WTC11 (cell line): ENCODE results near the gene ZCCHC2.

Source experiments
- CTCF ChIP-seq: fragments of 200-600 bp; IDR thresholded peaks from 2 replicates; pipeline ENCODE4 v1.8.0; 2022; ENCODE audit warnings: antibody characterized with exemption
- E2F4 ChIP-seq: sonication (generic); formaldehyde crosslinking; IDR thresholded peaks from 2 replicates; pipeline ENCODE4 v1.8.1; 2022; ENCODE audit warnings: low read depth, mild to moderate bottlenecking, moderate library complexity, missing genetic modification reagents, borderline replicate concordance
- E2F5 ChIP-seq: sonication (generic); formaldehyde crosslinking; IDR thresholded peaks from 2 replicates; pipeline ENCODE4 v1.8.1; 2022; ENCODE audit warnings: mild to moderate bottlenecking, moderate library complexity, missing genetic modification reagents
- NFYB ChIP-seq: sonication (generic); formaldehyde crosslinking; conservative IDR thresholded peaks from 2 replicates; pipeline ENCODE4 v1.8.0; 2022; ENCODE audit warnings: low read depth, missing genetic modification reagents
- NR3C1 ChIP-seq: sonication (generic); formaldehyde crosslinking; conservative IDR thresholded peaks from 2 replicates; pipeline ENCODE4 v1.8.1; 2023; ENCODE audit warnings: low read depth, mild to moderate bottlenecking, missing genetic modification reagents
- PRDM15 ChIP-seq: sonication (generic); formaldehyde crosslinking; IDR thresholded peaks from 2 replicates; pipeline ENCODE4 v1.8.0; 2022; ENCODE audit warnings: missing genetic modification reagents
- RORB ChIP-seq: fragments of 250-450 bp; sonication (Bioruptor Pico); IDR thresholded peaks from 2 replicates; pipeline ENCODE4 v1.9.0; 2021; ENCODE audit warnings: mild to moderate bottlenecking
- STAT6 ChIP-seq: sonication (generic); formaldehyde crosslinking; conservative IDR thresholded peaks from 2 replicates; pipeline ENCODE4 v1.8.1; 2023; ENCODE audit warnings: mild to moderate bottlenecking, low read depth, missing genetic modification reagents, moderate library complexity
- ZNF138 ChIP-seq: sonication (generic); formaldehyde crosslinking; conservative IDR thresholded peaks from 2 replicates; pipeline ENCODE4 v1.8.1; 2022; ENCODE audit warnings: mild to moderate bottlenecking, moderate library complexity, missing genetic modification reagents
- ZNF281 ChIP-seq: sonication (generic); formaldehyde crosslinking; IDR thresholded peaks from 2 replicates; pipeline ENCODE4 v1.8.0; 2023; ENCODE audit warnings: mild to moderate bottlenecking, missing genetic modification reagents

- no peak for TF ChIP-seq CTCF
- no peak for TF ChIP-seq RORB (CRISPR knock-in tag)
- no peak for TF ChIP-seq ZNF138
- TF ChIP-seq ZNF281 (CRISPR knock-in tag), result no peak
- TF ChIP-seq E2F5 (CRISPR knock-in tag), result no peak
- TF ChIP-seq PRDM15 (CRISPR knock-in tag), result no peak
- no peak for TF ChIP-seq NFYB (CRISPR knock-in tag)
- TF ChIP-seq STAT6 (CRISPR knock-in tag), result no peak
- no peak for TF ChIP-seq E2F4 (CRISPR knock-in tag)
- no peak for TF ChIP-seq NR3C1
Measured at GRCh38 chr18:62531931-62532330, 9.1 kb downstream of the ZCCHC2 start.
